A673 (cell line): Measurements from ENCODE around the gene CAPNS2. TPM values are rescaled to one million over a fixed set of nuclear protein-coding genes. Genes with fewer than 3 reads are reported as not detected.

Experiments
- BruUV-seq: library from RNA; stranded (reverse); fragments of 400-500 nt; replicated peaks from 2 replicates; lab custom pipeline; 2021; lab: Mats Ljungman, UMichigan
- CTCF ChIA-PET: fragments of 300-600 bp; sonication (Branson Sonifier 250); formaldehyde crosslinking; loops from one replicate; lab custom pipeline; 2022; ENCODE audit warnings: antibody characterized with exemption; lab: Charles Lee
- POLR2A ChIA-PET: fragments of 300-600 bp; sonication (Branson Sonifier 250); formaldehyde crosslinking; loops from one replicate; lab custom pipeline; 2022; ENCODE audit warnings: antibody characterized with exemption; ENCODE audit not compliant: low non-redundant PET; lab: Charles Lee
- DNase-seq: peaks from one replicate; pipeline ENCODE4 v3.0.0-alpha.2; 2015; ENCODE audit warnings: low spot score
- H3K27ac ChIP-seq: fragments of 200-600 bp; sonication (generic); 2 replicates; pipeline ENCODE4 v1.5.1; 2016; ENCODE audit warnings: mixed run types, low read depth, mild to moderate bottlenecking, mixed read lengths, antibody characterized with exemption, low read length; ENCODE audit not compliant: poor library complexity, severe bottlenecking
- H3K27me3 ChIP-seq: fragments of 200-600 bp; sonication (generic); replicated peaks from 2 replicates; pipeline ENCODE4 v1.6.1; 2017; ENCODE audit warnings: mixed run types, low read depth, mild to moderate bottlenecking, mixed read lengths, antibody characterized with exemption, low read length; ENCODE audit not compliant: insufficient read depth, poor library complexity
- H3K36me3 ChIP-seq: fragments of 200-600 bp; sonication (generic); 2 replicates; pipeline ENCODE4 v1.6.1; 2016; ENCODE audit warnings: mixed run types, mild to moderate bottlenecking, mixed read lengths, antibody characterized with exemption, low read length; ENCODE audit not compliant: insufficient read depth, poor library complexity, severe bottlenecking
- H3K4me1 ChIP-seq: fragments of 200-600 bp; sonication (generic); 2 replicates; pipeline ENCODE4 v1.6.1; 2017; ENCODE audit warnings: mixed run types, mild to moderate bottlenecking, mixed read lengths, antibody characterized with exemption, low read length; ENCODE audit not compliant: insufficient read depth, poor library complexity, severe bottlenecking
- H3K4me3 ChIP-seq: fragments of 200-600 bp; sonication (generic); 2 replicates; pipeline ENCODE4 v1.5.1; 2016; ENCODE audit warnings: low read depth, mixed run types, mild to moderate bottlenecking, mixed read lengths, low read length; ENCODE audit not compliant: poor library complexity, severe bottlenecking
- H3K9me3 ChIP-seq: fragments of 200-600 bp; sonication (generic); 2 replicates; pipeline ENCODE4 v1.6.1; 2016; ENCODE audit warnings: mixed run types, low read depth, mild to moderate bottlenecking, mixed read lengths, antibody characterized with exemption, low read length; ENCODE audit not compliant: poor library complexity, severe bottlenecking
- CTCF ChIP-seq: fragments of 300-800, 200-600 bp; sonication (generic); conservative IDR thresholded peaks from 2 replicates; pipeline ENCODE4 v1.5.1; 2017; ENCODE audit warnings: low read depth, mild to moderate bottlenecking, antibody characterized with exemption, low read length, moderate library complexity, mixed read lengths
- EZH2 ChIP-seq: fragments of 200-600 bp; sonication (generic); IDR thresholded peaks from 2 replicates; pipeline ENCODE4 v1.6.1; 2017; ENCODE audit warnings: borderline replicate concordance, low read depth, mild to moderate bottlenecking, mixed read lengths, antibody characterized with exemption, low read length; ENCODE audit not compliant: poor library complexity, severe bottlenecking
- intact Hi-C: fragments of 100-400 bp; cut with micrococcal nuclease; formaldehyde crosslinking; loops from one replicate; pipeline ENCODE4 v1.10.0; 2022; ENCODE audit not compliant: unreplicated experiment
- total RNA-seq: library from RNA; stranded (reverse); gene quantifications from 2 replicates; pipeline ENCODE4 v1.2.3, GENCODE V29; 2021

The CAPNS2 gene
- total RNA-seq, 1 experiment from 2014 or later, result not detected

GRCh38 chr16:55561319-55561848 is 5.1 kb upstream of the CAPNS2 start:
- no peaks in the 10 kb centered on the region for H3K4me1 ChIP-seq
- H3K36me3 ChIP-seq, result no peaks in the 10 kb centered on the region
- H3K9me3 ChIP-seq, result no peaks in the 10 kb centered on the region
- CTCF ChIA-PET, result no interaction called here
- TF ChIP-seq CTCF (no peak), EZH2 (no peak)
- no peaks in the 10 kb centered on the region for H3K27me3 ChIP-seq
- POLR2A ChIA-PET, result no interaction called here
- no peak overlapping the region for H3K27ac ChIP-seq
- no TSS peak for BruUV-seq
- H3K4me3 ChIP-seq, result no peak overlapping the region
- DNase-seq, result no peak
- intact Hi-C loops, result loop anchor here (10.0 kb wide), 1 partner anchor 283 kb away; no protein-coding TSS in a partner anchor

GRCh38 chr16:55562936-55563335 is 3.5 kb upstream of the CAPNS2 start:
- Histone ChIP-seq H3K27me3 (no peaks in the 10 kb centered on the region), H3K9me3 (no peaks in the 10 kb centered on the region), H3K27ac (no peak overlapping the region), H3K4me1 (no peaks in the 10 kb centered on the region), H3K36me3 (no peaks in the 10 kb centered on the region), H3K4me3 (no peak overlapping the region)
- DNase-seq, result no peak
- intact Hi-C loops, result loop anchor here (10.0 kb wide), 1 partner anchor 282 kb away; no protein-coding TSS in a partner anchor
- BruUV-seq, result no TSS peak
- POLR2A ChIA-PET, result no interaction called here
- no peak for TF ChIP-seq EZH2
- no peak for TF ChIP-seq CTCF
- CTCF ChIA-PET, result no interaction called here

GRCh38 chr16:55563797-55564196 is 2.7 kb upstream of the CAPNS2 start:
- no peak for TF ChIP-seq EZH2
- no peak for TF ChIP-seq CTCF
- no peak for DNase-seq
- no peak overlapping the region for H3K27ac ChIP-seq
- H3K4me3 ChIP-seq, result no peak overlapping the region
- intact Hi-C loops, result loop anchor here (10.0 kb wide), 1 partner anchor 281 kb away; no protein-coding TSS in a partner anchor
- no TSS peak for BruUV-seq
- no peaks in the 10 kb centered on the region for H3K36me3 ChIP-seq
- POLR2A ChIA-PET, result no interaction called here
- H3K9me3 ChIP-seq, result no peaks in the 10 kb centered on the region
- CTCF ChIA-PET, result no interaction called here
- no peaks in the 10 kb centered on the region for H3K27me3 ChIP-seq
- no peaks in the 10 kb centered on the region for H3K4me1 ChIP-seq
